HG03378 (cell line): ENCODE data around the gene ATP2C2.

Experiments used
- ATAC-seq: cut with Tn5 transposase; IDR thresholded peaks from one replicate; pipeline ENCODE4 v1.9.1; 2021; ENCODE audit warnings: mild to moderate bottlenecking, moderate library complexity; ENCODE audit not compliant: unreplicated experiment

Gene ATP2C2

DNA sequence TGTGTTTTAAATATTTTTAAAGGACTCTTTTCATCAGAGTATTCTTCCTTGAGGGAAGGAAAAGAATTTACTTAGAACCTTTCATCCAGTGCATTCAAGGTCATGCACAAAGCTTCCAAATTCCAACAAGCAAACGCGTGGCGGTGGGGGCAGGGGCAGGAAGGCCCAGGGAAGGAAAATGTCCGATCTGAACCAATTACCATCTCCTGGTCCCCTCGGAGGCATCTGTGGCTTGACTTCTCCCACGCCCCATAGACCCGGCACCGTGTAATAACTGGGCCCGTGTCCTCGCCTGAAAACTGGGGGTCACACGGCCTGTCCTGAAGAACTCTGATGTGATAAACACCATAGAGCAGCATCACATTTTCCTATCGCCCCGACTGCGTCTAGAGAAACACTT lies 117.8 kb downstream of the ATP2C2 start:
- ATAC-seq: no peak

DNA sequence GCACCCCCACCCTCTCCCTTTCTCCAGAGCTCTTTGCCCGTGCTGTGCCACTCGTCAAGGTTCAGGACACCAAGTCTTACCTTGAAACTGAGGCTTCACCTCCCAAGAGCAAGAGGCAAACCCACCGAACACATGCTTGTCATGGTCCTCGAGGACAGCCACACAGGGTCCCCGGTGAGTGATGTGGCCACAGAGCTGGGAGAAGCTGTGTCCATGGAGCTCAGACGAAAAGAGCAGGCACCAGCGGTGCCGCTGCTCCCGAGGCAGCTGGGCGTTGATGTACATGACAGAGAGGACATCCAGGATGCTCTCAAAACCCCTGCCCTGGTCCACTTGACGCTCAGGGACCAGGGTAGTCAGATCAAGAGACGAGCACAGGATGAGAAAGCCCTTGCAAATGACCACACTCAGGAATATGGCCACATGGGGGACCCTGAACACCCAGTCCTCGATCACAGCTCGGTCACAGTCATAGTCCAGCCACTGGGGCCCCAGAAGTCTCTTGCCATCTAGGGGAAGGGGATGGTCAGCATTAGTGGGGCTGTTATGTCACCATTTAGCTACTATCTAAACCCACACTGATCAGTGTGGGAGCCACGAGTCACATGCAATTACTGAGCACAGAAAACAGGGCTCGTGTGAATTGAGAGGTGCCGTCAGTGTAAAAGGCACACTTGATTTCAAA lies 118.4 kb downstream of the ATP2C2 start:
- ATAC-seq: no peak

DNA sequence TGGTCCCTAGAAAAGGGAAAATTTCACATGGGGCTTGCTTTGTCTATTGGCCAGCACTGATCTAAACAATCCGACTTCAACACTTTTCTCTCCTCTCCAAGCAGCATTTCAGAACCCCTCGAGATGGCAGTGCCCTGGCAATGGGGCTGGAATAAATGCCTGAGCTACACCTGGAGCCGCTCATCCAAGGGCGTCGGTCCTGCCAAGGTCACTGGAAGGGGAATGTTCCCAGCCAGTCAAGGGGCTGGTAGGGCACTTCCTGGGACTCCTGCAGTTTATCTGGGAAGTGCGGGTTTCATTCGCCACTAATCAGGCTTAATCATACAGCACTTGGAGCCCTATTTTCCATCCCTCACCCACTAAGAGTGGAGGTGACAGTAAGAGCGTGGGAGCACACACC lies 119.0 kb downstream of the ATP2C2 start:
- ATAC-seq: no peak

- no peak for ATAC-seq
These were observed 120.8 kb downstream of the ATP2C2 start for GRCh38 chr16:84489131-84489530.

GRCh38 chr16:84495506-84495905 lies 127.2 kb downstream of the ATP2C2 start:
- ATAC-seq: no peak

DNA sequence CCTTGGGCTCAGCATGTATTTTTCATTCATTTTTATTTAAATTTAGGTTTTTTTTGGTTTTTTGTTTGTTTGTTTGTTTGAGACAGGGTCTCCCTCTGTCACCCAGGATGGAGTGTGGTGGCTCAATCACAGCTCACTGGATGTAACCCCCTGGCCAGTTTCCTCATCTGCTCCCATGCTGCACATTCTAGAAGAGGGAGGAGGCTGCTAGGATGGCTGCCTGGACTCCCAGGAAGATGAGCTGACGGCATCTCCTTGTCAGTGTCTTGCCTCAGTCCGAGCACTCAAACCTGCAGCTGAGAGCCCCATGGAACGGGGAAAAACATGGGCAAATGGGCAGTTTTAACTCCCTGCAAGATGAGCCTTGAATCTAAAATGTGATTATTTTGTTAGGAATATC lies 128.7 kb downstream of the ATP2C2 start:
- no peak for ATAC-seq

- ATAC-seq: no peak
These were observed 129.3 kb downstream of the ATP2C2 start for GRCh38 chr16:84497418-84498222.

- ATAC-seq: no peak
These were observed 129.9 kb downstream of the ATP2C2 start for GRCh38 chr16:84498223-84498610.

- no peak for ATAC-seq
These were observed 130.7 kb downstream of the ATP2C2 start for GRCh38 chr16:84498859-84499620.

GRCh38 chr16:84499638-84500037 lies 131.3 kb downstream of the ATP2C2 start:
- no peak for ATAC-seq

- no peak for ATAC-seq
These were observed 132.2 kb downstream of the ATP2C2 start for GRCh38 chr16:84500531-84500930.

DNA sequence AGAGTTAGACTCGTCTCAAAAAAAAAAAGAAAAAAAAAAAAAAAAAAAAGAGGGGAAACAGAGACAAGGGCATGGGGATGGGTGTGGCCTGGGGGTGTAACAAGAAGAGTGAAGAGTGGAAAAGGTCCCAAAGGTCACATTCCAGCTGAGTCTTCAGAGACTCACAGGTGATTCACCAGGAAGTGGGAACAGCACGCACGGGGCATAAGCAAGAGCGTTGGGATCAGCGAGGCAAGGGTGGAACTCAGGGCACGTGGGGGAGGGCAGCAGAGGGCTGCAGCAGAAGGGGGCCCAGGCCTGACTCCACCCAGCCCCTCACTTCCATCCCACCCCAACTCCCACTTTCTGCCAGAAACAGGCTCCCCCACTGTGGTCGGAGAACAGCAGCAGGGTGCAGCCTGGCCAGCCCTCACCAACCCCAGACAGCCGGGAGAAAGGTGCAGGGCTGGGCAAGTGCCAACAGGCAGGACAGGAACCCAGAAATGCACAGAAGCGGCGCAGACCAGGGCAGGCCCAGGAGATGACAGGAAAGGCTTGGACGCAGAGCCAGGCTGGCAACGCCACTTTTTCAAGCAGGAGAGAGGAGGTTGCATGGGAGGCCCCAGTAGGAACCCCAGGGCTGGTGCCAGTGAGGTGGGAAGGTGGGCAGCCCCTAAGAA lies 132.9 kb downstream of the ATP2C2 start:
- ATAC-seq: no peak

DNA sequence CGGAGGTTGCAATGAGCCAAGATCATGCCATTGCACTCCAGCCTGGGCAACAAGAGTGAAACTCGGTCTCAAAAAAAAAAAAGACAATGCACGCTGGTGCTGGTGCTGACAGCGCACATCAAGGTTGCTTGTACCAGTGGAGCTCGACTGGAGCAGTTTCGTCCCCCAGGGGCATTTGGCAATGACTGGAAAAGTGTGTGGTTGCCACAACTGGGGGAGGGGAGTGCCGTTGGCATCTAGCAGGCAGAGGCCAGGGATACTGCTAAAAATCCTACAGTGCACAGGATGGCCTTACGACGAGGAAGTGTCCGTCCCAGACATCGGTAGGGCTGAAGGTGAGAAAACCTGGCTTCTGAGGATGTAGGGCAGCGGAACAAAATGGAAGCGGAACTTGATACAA lies 133.7 kb downstream of the ATP2C2 start:
- no peak for ATAC-seq

- no peak for ATAC-seq
These were observed 134.2 kb downstream of the ATP2C2 start for GRCh38 chr16:84502581-84502980.

DNA sequence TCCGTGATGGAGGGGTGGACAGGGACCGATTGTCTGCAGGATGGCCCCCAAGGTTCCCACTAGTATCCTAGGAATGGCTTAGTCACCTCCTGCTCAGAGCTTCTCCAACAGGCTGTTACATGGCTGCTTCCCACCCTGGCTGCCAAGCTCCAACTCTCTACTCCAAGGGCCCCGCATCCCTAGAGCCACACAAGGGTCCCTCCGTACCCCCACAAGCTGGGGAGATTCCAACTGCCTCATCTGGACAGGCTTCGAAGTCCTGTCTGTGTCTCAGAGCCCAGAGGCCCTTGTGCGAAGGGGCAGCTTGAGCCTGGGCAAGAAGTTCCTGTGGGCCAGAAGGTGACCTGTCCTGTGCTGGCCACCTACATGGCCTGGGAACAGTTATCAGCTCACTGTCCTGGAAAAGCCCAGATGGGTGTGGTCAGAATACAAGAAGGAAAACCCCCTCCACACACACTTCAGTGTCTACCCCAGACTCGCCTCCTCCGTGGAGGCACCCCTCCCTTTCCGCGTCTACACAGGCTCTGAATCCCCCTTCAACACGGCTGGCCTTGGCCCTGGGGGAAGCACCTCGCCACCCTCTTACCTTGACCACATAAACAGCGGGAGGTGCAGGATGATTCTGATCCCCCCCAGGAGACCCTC lies 135.5 kb downstream of the ATP2C2 start:
- ATAC-seq: no peak

- ATAC-seq: peak; percentile 91
These were observed 136.3 kb downstream of the ATP2C2 start, which contains the start of gene MEAK7 for GRCh38 chr16:84504420-84505248. TSS of gene MEAK7 (minus strand) at chr16:84504659. CDS start at chr16:84498086, 6,573 bp downstream.

DNA sequence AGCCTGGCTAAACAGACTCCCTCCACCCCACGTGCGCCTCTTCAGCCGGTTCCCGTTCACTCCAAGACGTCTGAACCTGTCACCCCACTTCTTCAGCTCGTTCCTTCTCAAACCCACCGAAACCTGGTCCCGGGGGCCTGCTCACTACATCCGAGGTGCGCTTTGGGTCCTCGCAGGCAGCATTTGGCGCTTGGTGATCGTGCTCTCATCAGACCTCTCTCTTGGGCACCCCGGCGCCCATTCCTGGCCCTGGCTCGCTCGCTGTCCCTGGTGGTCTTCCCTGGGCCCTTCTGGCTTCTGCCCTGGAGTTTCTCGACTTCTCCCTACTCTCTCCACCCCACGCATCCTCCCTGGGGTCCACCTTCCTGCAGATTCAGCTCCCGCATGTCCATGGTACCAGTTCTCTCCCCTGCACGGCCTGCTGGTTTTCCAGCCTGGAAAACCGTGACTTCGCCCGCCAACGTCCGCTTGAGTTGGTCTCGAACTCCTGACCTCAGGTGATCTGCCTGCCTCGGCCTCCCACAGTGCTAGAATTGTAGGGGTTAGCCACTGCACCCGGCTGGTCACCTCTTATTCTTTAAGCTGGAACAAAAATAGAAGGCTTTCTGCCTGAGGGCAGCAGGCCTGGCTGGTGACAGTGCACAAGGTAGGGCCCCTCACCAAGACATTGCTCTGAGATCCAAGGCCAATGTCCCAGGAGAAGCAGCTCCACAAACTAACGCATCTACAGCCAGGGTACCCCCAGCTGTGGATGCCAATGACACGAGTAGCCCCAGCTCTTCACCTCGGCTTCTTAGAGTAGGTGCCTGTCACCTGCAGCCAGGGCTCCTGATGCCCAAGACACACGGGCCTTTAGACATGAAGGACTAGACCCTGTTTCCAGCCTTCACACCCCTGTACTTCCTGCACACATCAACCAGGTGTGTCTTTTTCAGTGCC lies 137.2 kb downstream of the ATP2C2 start:
- ATAC-seq: no peak
